ENCODE results near the gene FOLR1. TPM values are rescaled to one million over a fixed set of nuclear protein-coding genes. Genes with fewer than 3 reads are reported as not detected.
"Not testable (repeated sequence)": the region's sequence is repeated elsewhere in the genome, so short reads cannot be mapped to it uniquely, and the experiment has no call there.

Gene FOLR1
- total RNA-seq, 1 experiment from 2014 or later = 4.8 TPM

DNA sequence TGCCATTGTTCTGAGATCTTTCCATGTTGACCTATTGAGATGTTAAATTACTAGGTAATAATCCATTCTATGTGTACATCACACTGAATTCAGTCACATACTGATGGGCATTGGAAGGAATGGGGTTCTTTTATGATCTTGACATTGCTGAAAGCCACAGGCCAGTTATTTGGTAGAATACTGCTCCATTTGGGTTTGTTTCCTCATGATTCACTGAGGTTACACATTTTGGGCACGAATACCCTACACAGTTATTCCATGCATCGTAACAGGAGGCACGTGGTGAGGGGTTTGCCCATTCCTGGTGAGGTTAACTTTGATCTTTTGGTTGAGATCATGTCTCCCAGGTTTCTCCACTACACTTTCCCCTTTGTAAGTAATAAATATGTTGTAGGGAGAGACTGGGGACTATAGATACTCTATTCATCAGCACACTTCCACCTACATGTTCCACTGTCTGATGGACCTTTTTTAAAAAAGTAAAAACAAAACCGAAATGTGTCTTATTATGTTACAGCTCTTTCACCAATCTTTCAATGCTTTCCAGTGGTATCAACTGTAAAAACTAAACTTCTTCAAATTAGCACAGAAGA is 12.0 kb upstream of the FOLR1 start:
- Histone ChIP-seq H2AFZ (ENCODE audit: low read depth, low read length, poor library complexity, severe bottlenecking) (no peak overlapping the region), H3K27ac (ENCODE audit: low read depth, low read length) (no peak overlapping the region), H3K4me1 (ENCODE audit: control insufficient read depth in 1 of 2, insufficient read depth in 2 of 2, low read length in 2 of 2) (peaks cover 0 to 8% of the 10 kb centered on the region in 2 experiments; a peak in 2 of 4 replicates), H3K9me2 (ENCODE audit: insufficient read depth) (no peaks in the 10 kb centered on the region), H3K9ac (ENCODE audit: low read length) (no peak overlapping the region), H3K9me3 (ENCODE audit: control insufficient read depth in 1 of 2, insufficient read depth in 1 of 2, low read depth in 1 of 2, low read length in 2 of 2) (no peaks in the 10 kb centered on the region), H3K79me2 (ENCODE audit: insufficient read depth, low read length) (no peaks in the 10 kb centered on the region), H3K4me2 (ENCODE audit: low read length) (no peak overlapping the region), H4K20me1 (ENCODE audit: insufficient read depth) (no peaks in the 10 kb centered on the region), H3K27me3 (ENCODE audit: insufficient read depth, low read length) (peaks cover 7% of the 10 kb centered on the region; the same call in 1 of the 2 replicates), H3K36me3 (ENCODE audit: control insufficient read depth in 1 of 2, insufficient read depth in 2 of 2, low read length in 2 of 2) (no peaks in the 10 kb centered on the region), H3K4me3 (replicated peaks in 1 of 2; ENCODE audit: low read depth in 1 of 2, low read length in 2 of 2) (no peak overlapping the region)
- intact Hi-C loops (cut with micrococcal nuclease) = no loop called here
- RAD21 ChIA-PET (ENCODE audit: low non-redundant PET in 1 of 2, low total read pairs in 2 of 2, uncharacterized antibody in 2 of 2, unreplicated experiment in 2 of 2) = no interaction called here
- POLR2A ChIA-PET = no interaction called here
- ATAC-seq (no peak), DNase-seq (ENCODE audit: low read depth, low spot score) (no peak)
- CTCF ChIA-PET = interaction anchor here (1.1 kb wide), 1 partner anchor 154 kb away, joined by 6 read pairs; no protein-coding TSS in a partner anchor
- no peak for TF ChIP-seq TCF7L2 (IDR thresholded peaks at IDR 0.05; ENCODE audit: borderline replicate concordance, extremely low read depth, insufficient read depth, insufficient read length)
- no peak for TF ChIP-seq CBX3 (IDR thresholded peaks at IDR 0.05; ENCODE audit: low read depth)
- BruUV-seq (replicated peaks) = no TSS peak

DNA sequence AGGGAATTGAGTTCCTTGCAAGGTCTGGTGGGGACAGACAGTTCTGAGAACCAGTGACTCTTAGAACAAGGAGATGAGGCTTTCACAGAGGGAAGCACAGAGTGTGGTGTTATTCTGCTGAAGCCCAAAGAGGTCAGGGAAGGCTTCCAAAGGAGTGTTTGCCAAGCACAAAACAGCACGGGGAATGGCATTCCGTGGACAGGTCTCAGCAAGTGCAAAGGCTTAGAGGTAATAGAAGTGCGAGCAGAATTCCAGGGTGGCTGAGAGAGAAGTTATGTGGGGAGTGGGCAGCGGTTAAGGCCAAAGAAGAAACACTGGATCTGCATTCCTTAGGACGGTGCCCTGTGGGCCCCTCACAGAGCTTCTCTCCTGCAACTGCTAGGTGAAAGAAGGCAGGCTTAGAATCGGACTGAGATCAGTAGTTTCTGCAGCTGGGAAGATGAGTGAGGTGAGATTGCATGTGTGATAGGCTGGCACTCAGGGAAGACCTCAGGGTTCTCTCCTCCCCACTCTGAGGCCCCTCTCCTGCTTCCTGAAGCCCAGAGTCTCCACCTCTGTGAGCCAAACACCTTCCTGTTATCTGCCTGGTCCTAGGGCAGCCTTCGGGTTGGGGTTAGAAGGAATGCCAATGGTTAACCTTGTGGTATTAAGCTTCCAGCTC is 10.9 kb upstream of the FOLR1 start:
- intact Hi-C loops (cut with micrococcal nuclease); ATAC-seq; H2AFZ ChIP-seq (ENCODE audit: low read depth, low read length, poor library complexity, severe bottlenecking); H3K27ac ChIP-seq (ENCODE audit: low read depth, low read length); H3K36me3 ChIP-seq (ENCODE audit: control insufficient read depth in 1 of 2, insufficient read depth in 2 of 2, low read length in 2 of 2); H3K9ac ChIP-seq (ENCODE audit: low read length); DNase-seq (ENCODE audit: low read depth, low spot score); RAD21 ChIA-PET (ENCODE audit: low non-redundant PET in 1 of 2, low total read pairs in 2 of 2, uncharacterized antibody in 2 of 2, unreplicated experiment in 2 of 2); H3K27me3 ChIP-seq (ENCODE audit: insufficient read depth, low read length); BruUV-seq (replicated peaks); POLR2A ChIA-PET; H3K4me3 ChIP-seq (replicated peaks in 1 of 2; ENCODE audit: low read depth in 1 of 2, low read length in 2 of 2); H3K9me2 ChIP-seq (ENCODE audit: insufficient read depth); H3K9me3 ChIP-seq (ENCODE audit: control insufficient read depth in 1 of 2, insufficient read depth in 1 of 2, low read depth in 1 of 2, low read length in 2 of 2); H3K79me2 ChIP-seq (ENCODE audit: insufficient read depth, low read length); H4K20me1 ChIP-seq (ENCODE audit: insufficient read depth); H3K4me1 ChIP-seq (ENCODE audit: control insufficient read depth in 1 of 2, insufficient read depth in 2 of 2, low read length in 2 of 2); H3K4me2 ChIP-seq (ENCODE audit: low read length): not testable (repeated sequence)
- CTCF ChIA-PET = interaction anchor here (1.1 to 1.2 kb wide), 2 partner anchors 154 to 156 kb away, joined by 3 to 6 read pairs; no protein-coding TSS in a partner anchor

All from HCT116 (cell line).